HEK293T (cell line): ENCODE data around the gene DES.

Experiments used
- ARNT ChIP-seq: fragments of 450-650 bp; IDR thresholded peaks from 2 replicates; pipeline ENCODE4 v1.6.1; 2017; ENCODE audit warnings: mild to moderate bottlenecking
- FOXA1 ChIP-seq: fragments of 450-650 bp; IDR thresholded peaks from 2 replicates; pipeline ENCODE4 v1.6.1; 2016; ENCODE audit warnings: mild to moderate bottlenecking
- HDGF ChIP-seq: fragments of 450-650 bp; IDR thresholded peaks from 2 replicates; pipeline ENCODE4 v1.6.1; 2017; ENCODE audit warnings: antibody characterized with exemption, borderline replicate concordance
- TF ChIP-seq, protein P1 (sequence below): fragments of 450-650 bp; IDR thresholded peaks from 2 replicates; pipeline ENCODE4 v1.6.1; 2016

DNA sequence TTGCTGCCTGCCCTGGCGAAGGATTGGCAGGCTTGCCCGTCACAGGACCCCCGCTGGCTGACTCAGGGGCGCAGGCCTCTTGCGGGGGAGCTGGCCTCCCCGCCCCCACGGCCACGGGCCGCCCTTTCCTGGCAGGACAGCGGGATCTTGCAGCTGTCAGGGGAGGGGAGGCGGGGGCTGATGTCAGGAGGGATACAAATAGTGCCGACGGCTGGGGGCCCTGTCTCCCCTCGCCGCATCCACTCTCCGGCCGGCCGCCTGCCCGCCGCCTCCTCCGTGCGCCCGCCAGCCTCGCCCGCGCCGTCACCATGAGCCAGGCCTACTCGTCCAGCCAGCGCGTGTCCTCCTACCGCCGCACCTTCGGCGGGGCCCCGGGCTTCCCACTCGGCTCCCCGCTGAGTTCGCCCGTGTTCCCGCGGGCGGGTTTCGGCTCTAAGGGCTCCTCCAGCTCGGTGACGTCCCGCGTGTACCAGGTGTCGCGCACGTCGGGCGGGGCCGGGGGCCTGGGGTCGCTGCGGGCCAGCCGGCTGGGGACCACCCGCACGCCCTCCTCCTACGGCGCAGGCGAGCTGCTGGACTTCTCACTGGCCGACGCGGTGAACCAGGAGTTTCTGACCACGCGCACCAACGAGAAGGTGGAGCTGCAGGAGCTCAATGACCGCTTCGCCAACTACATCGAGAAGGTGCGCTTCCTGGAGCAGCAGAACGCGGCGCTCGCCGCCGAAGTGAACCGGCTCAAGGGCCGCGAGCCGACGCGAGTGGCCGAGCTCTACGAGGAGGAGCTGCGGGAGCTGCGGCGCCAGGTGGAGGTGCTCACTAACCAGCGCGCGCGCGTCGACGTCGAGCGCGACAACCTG, at the start of gene DES:
- no peak for TF ChIP-seq ARNT
- TF ChIP-seq FOXA1 = no peak
- TF ChIP-seq, protein P1, sequence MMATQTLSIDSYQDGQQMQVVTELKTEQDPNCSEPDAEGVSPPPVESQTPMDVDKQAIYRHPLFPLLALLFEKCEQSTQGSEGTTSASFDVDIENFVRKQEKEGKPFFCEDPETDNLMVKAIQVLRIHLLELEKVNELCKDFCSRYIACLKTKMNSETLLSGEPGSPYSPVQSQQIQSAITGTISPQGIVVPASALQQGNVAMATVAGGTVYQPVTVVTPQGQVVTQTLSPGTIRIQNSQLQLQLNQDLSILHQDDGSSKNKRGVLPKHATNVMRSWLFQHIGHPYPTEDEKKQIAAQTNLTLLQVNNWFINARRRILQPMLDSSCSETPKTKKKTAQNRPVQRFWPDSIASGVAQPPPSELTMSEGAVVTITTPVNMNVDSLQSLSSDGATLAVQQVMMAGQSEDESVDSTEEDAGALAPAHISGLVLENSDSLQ = no peak
- no peak for TF ChIP-seq HDGF
